HEK293 (cell line): Measurements from ENCODE around the gene TMEM62.
A peak's percentile ranks its signal among the peaks of the same experiment; 100 is the strongest.

Source experiments
- ELK4 ChIP-seq: IDR thresholded peaks from 2 replicates; pipeline ENCODE4 v1.6.1; 2011; ENCODE audit warnings: mild to moderate bottlenecking, low read depth, low read length, borderline replicate concordance
- KLF1 ChIP-seq: fragments of 450-650 bp; formaldehyde crosslinking; IDR thresholded peaks from 2 replicates; pipeline ENCODE4 v1.5.1; 2016; ENCODE audit warnings: missing biosample characterization, missing genetic modification characterization
- MYNN ChIP-seq: fragments of 450-650 bp; formaldehyde crosslinking; IDR thresholded peaks from 2 replicates; pipeline ENCODE4 v1.5.1; 2016; ENCODE audit warnings: missing biosample characterization, missing genetic modification characterization, borderline replicate concordance
- PRDM10 ChIP-seq: fragments of 450-650 bp; formaldehyde crosslinking; IDR thresholded peaks from 2 replicates; pipeline ENCODE4 v1.5.1; 2016; ENCODE audit warnings: missing biosample characterization, missing genetic modification characterization
- PRDM4 ChIP-seq: fragments of 450-650 bp; formaldehyde crosslinking; IDR thresholded peaks from 2 replicates; pipeline ENCODE4 v1.5.1; 2017; ENCODE audit warnings: missing biosample characterization, missing genetic modification characterization
- SP3 ChIP-seq: fragments of 450-650 bp; formaldehyde crosslinking; IDR thresholded peaks from 2 replicates; pipeline ENCODE4 v1.5.1; 2016; ENCODE audit warnings: missing biosample characterization, missing genetic modification characterization
- TCF7L2 ChIP-seq: IDR thresholded peaks from 2 replicates; pipeline ENCODE4 v1.6.1; 2011; ENCODE audit warnings: low read depth, mild to moderate bottlenecking, inconsistent platforms, low read length, moderate library complexity, borderline replicate concordance
- TSHZ1 ChIP-seq: fragments of 450-650 bp; formaldehyde crosslinking; IDR thresholded peaks from 2 replicates; pipeline ENCODE4 v1.5.1; 2016; ENCODE audit warnings: missing biosample characterization, missing genetic modification characterization, borderline replicate concordance
- ZBTB11 ChIP-seq: fragments of 450-650 bp; formaldehyde crosslinking; conservative IDR thresholded peaks from 2 replicates; pipeline ENCODE4 v1.5.1; 2016; ENCODE audit warnings: low read depth, missing biosample characterization, missing genetic modification characterization
- ZNF18 ChIP-seq: fragments of 450-650 bp; formaldehyde crosslinking; IDR thresholded peaks from 2 replicates; pipeline ENCODE4 v1.5.1; 2016; ENCODE audit warnings: missing biosample characterization, missing genetic modification characterization
- ZNF280C ChIP-seq: fragments of 450-650 bp; formaldehyde crosslinking; IDR thresholded peaks from 2 replicates; pipeline ENCODE4 v1.5.1; 2016; ENCODE audit warnings: missing biosample characterization, missing genetic modification characterization
- ZNF302 ChIP-seq: fragments of 450-650 bp; formaldehyde crosslinking; IDR thresholded peaks from 2 replicates; pipeline ENCODE4 v1.5.1; 2016; ENCODE audit warnings: missing biosample characterization, missing genetic modification characterization, low read depth
- ZNF311 ChIP-seq: fragments of 450-650 bp; formaldehyde crosslinking; IDR thresholded peaks from 2 replicates; pipeline ENCODE4 v1.5.1; 2017; ENCODE audit warnings: missing biosample characterization, missing genetic modification characterization, borderline replicate concordance
- ZNF521 ChIP-seq: fragments of 450-650 bp; formaldehyde crosslinking; IDR thresholded peaks from 2 replicates; pipeline ENCODE4 v1.5.1; 2017; ENCODE audit warnings: missing biosample characterization, mild to moderate bottlenecking, missing genetic modification characterization
- ZNF560 ChIP-seq: fragments of 450-650 bp; formaldehyde crosslinking; IDR thresholded peaks from 2 replicates; pipeline ENCODE4 v1.5.1; 2017; ENCODE audit warnings: missing biosample characterization, missing genetic modification characterization, borderline replicate concordance
- ZNF654 ChIP-seq: fragments of 450-650 bp; formaldehyde crosslinking; IDR thresholded peaks from 2 replicates; pipeline ENCODE4 v1.5.1; 2016; ENCODE audit warnings: low read depth, missing biosample characterization, missing genetic modification characterization
- ZSCAN18 ChIP-seq: fragments of 450-650 bp; formaldehyde crosslinking; IDR thresholded peaks from 2 replicates; pipeline ENCODE4 v1.5.1; 2016; ENCODE audit warnings: missing biosample characterization, missing genetic modification characterization

Gene TMEM62

GRCh38 chr15:43105778-43106485, 27.5 kb upstream of the TMEM62 start, which contains the start of gene UBR1 (continued):
- no peak for TF ChIP-seq ZNF18 (tag by site-specific recombination)
- TF ChIP-seq PRDM10 (tag by site-specific recombination), result 0 out of 2 replicates have a peak, but pooled peaks have one; percentile 24
- no peak for TF ChIP-seq ZNF560 (tag by site-specific recombination)
- no peak for TF ChIP-seq TSHZ1 (tag by site-specific recombination)
- no peak for TF ChIP-seq ZNF521
- TF ChIP-seq ZNF654 (tag by site-specific recombination), result no peak
- TF ChIP-seq ZNF311, result no peak
- no peak for TF ChIP-seq KLF1 (tag by site-specific recombination)
- no peak for TF ChIP-seq PRDM4 (tag by site-specific recombination)
- no peak for TF ChIP-seq MYNN
- TF ChIP-seq ZBTB11, result peak; percentile 92
- TF ChIP-seq ELK4, result no peak
- TF ChIP-seq ZSCAN18, result no peak
- no peak for TF ChIP-seq ZNF302 (tag by site-specific recombination)
- TF ChIP-seq TCF7L2, result no peak
- 0 out of 2 replicates have a peak, but pooled peaks have one; percentile 46 for TF ChIP-seq SP3 (tag by site-specific recombination)
- no peak for TF ChIP-seq ZNF280C (tag by site-specific recombination)
